Measurements from ENCODE around the gene NXPE3. TPM values are rescaled to one million over a fixed set of nuclear protein-coding genes. Genes with fewer than 3 reads are reported as not detected.

Gene NXPE3
- polyA plus RNA-seq, 1 donor from 2014 or later = 6.6 TPM

- Histone ChIP-seq H3K79me2 (replicated peaks; ENCODE audit: insufficient read depth, low read length) (no peaks in the 10 kb centered on the region), H3K4me2 (ENCODE audit: low read length) (no peak overlapping the region), H3K9me3 (ENCODE audit: low read length) (no peaks in the 10 kb centered on the region), H2AFZ (ENCODE audit: low read depth, low read length) (no peak overlapping the region), H3K4me3 (ENCODE audit: low read length) (no peak overlapping the region), H3K27me3 (ENCODE audit: insufficient read depth, low read depth, low read length) (no peaks in the 10 kb centered on the region), H3K27ac (ENCODE audit: low read length) (no peak overlapping the region), H3K36me3 (ENCODE audit: insufficient read depth, low read length) (no peaks in the 10 kb centered on the region), H3K9ac (ENCODE audit: low read length) (no peak overlapping the region), H3K9me2 (ENCODE audit: insufficient read depth, low read length) (no peaks in the 10 kb centered on the region), H4K20me1 (ENCODE audit: insufficient read depth) (no peaks in the 10 kb centered on the region), H3F3A (ENCODE audit: insufficient read depth, low read length, poor library complexity, severe bottlenecking) (no peaks in the 10 kb centered on the region)
- TF ChIP-seq EZH2 (IDR thresholded peaks at IDR 0.05; ENCODE audit: borderline replicate concordance, insufficient read depth, low read length, poor library complexity, severe bottlenecking) = no peak
- no peak for TF ChIP-seq EP300 (conservative IDR thresholded peaks at IDR 0.05; ENCODE audit: poor library complexity, severe bottlenecking)
- TF ChIP-seq POLR2AphosphoS5 (IDR thresholded peaks at IDR 0.05) = no peak
- no peak for TF ChIP-seq SMC3 (conservative IDR thresholded peaks at IDR 0.05; ENCODE audit: poor library complexity)
- no peak for TF ChIP-seq RAD21 (conservative IDR thresholded peaks at IDR 0.05)
- no peak for TF ChIP-seq REST (IDR thresholded peaks at IDR 0.05; ENCODE audit: borderline replicate concordance)
- TF ChIP-seq TAF1 (IDR thresholded peaks at IDR 0.05; ENCODE audit: low read depth) = no peak
- TF ChIP-seq CTCF (IDR thresholded peaks at IDR 0.05; ENCODE audit: poor library complexity, severe bottlenecking) = no peak
- no peak for TF ChIP-seq MXI1 (conservative IDR thresholded peaks at IDR 0.05; ENCODE audit: poor library complexity, severe bottlenecking)
Observed at GRCh38 chr3:101812895-101813294, 33.9 kb downstream of the NXPE3 start.

GRCh38 chr3:101813817-101814440 lies 34.9 kb downstream of the NXPE3 start:
- no peaks in the 10 kb centered on the region for H3F3A ChIP-seq (ENCODE audit: insufficient read depth, low read length, poor library complexity, severe bottlenecking)
- H3K27ac ChIP-seq (ENCODE audit: low read length) = no peak overlapping the region
- H3K9ac ChIP-seq (ENCODE audit: low read length) = no peak overlapping the region
- H3K4me3 ChIP-seq (ENCODE audit: low read length) = no peak overlapping the region
- peak; percentile 74 for TF ChIP-seq RAD21 (conservative IDR thresholded peaks at IDR 0.05)
- TF ChIP-seq POLR2AphosphoS5 (IDR thresholded peaks at IDR 0.05) = no peak
- TF ChIP-seq EZH2 (IDR thresholded peaks at IDR 0.05; ENCODE audit: borderline replicate concordance, insufficient read depth, low read length, poor library complexity, severe bottlenecking) = no peak
- peak; percentile 72 for TF ChIP-seq CTCF (IDR thresholded peaks at IDR 0.05; ENCODE audit: poor library complexity, severe bottlenecking)
- TF ChIP-seq SMC3 (conservative IDR thresholded peaks at IDR 0.05; ENCODE audit: poor library complexity) = peak; percentile 78
- no peaks in the 10 kb centered on the region for H3K79me2 ChIP-seq (replicated peaks; ENCODE audit: insufficient read depth, low read length)
- H2AFZ ChIP-seq (ENCODE audit: low read depth, low read length) = no peak overlapping the region
- H3K9me2 ChIP-seq (ENCODE audit: insufficient read depth, low read length) = no peaks in the 10 kb centered on the region
- H3K27me3 ChIP-seq (ENCODE audit: insufficient read depth, low read depth, low read length) = no peaks in the 10 kb centered on the region
- H4K20me1 ChIP-seq (ENCODE audit: insufficient read depth) = no peaks in the 10 kb centered on the region
- no peaks in the 10 kb centered on the region for H3K36me3 ChIP-seq (ENCODE audit: insufficient read depth, low read length)
- H3K9me3 ChIP-seq (ENCODE audit: low read length) = no peaks in the 10 kb centered on the region
- H3K4me2 ChIP-seq (ENCODE audit: low read length) = no peak overlapping the region
